GOT3 (cell line): ENCODE data around the gene FAM200B.
"Not testable (repeated sequence)": the region's sequence is repeated elsewhere in the genome, so short reads cannot be mapped to it uniquely, and the experiment has no call there.

Experiments used
- DNase-seq: peaks from one replicate; lab custom pipeline; 2025; ENCODE audit warnings: mixed read lengths; lab: John Stamatoyannopoulos, UW

Gene FAM200B

GRCh38 chr4:15695729-15696128, 14.1 kb downstream of the FAM200B start:
- DNase-seq, result no peak

GRCh38 chr4:15696866-15697265, 15.2 kb downstream of the FAM200B start:
- DNase-seq, result no peak

- peak; percentile 6 for DNase-seq
Observed at GRCh38 chr4:15702941-15703403, 21.3 kb downstream of the FAM200B start, which contains the start of gene BST1. TSS of gene BST1 (plus strand) at chr4:15703065. CDS start at chr4:15703145, 80 bp downstream.

GRCh38 chr4:15703439-15703838, 21.8 kb downstream of the FAM200B start:
- no peak for DNase-seq

GRCh38 chr4:15704129-15704528, 22.5 kb downstream of the FAM200B start:
- DNase-seq, result no peak

- no peak for DNase-seq
Observed at GRCh38 chr4:15706646-15707362, 25.2 kb downstream of the FAM200B start.

GRCh38 chr4:15707363-15707715, 25.7 kb downstream of the FAM200B start:
- DNase-seq, result no peak

GRCh38 chr4:15711762-15712161, 30.1 kb downstream of the FAM200B start:
- no peak for DNase-seq

GRCh38 chr4:15712214-15712613, 30.6 kb downstream of the FAM200B start:
- DNase-seq, result no peak

- DNase-seq, result no peak
Observed at GRCh38 chr4:15714141-15714540, 32.5 kb downstream of the FAM200B start.

GRCh38 chr4:15714646-15715435, 33.2 kb downstream of the FAM200B start:
- DNase-seq, result no peak

- DNase-seq, result no peak
Observed at GRCh38 chr4:15716115-15716514, 34.5 kb downstream of the FAM200B start.

- no peak for DNase-seq
Observed at GRCh38 chr4:15717086-15717485, 35.5 kb downstream of the FAM200B start.

GRCh38 chr4:15717657-15718416, 36.2 kb downstream of the FAM200B start:
- no peak for DNase-seq

- DNase-seq, result no peak
Observed at GRCh38 chr4:15718465-15718864, 36.8 kb downstream of the FAM200B start.

GRCh38 chr4:15718959-15719358, 37.3 kb downstream of the FAM200B start:
- DNase-seq, result no peak

GRCh38 chr4:15719506-15719905, 37.9 kb downstream of the FAM200B start:
- DNase-seq, result no peak

- DNase-seq, result no peak
Observed at GRCh38 chr4:15720851-15721250, 39.2 kb downstream of the FAM200B start.

- DNase-seq, result no peak
Observed at GRCh38 chr4:15725608-15726007, 44.0 kb downstream of the FAM200B start.

GRCh38 chr4:15729910-15730533, 48.4 kb downstream of the FAM200B start:
- DNase-seq, result no peak

GRCh38 chr4:15733061-15733460, 51.4 kb downstream of the FAM200B start:
- DNase-seq, result not testable (repeated sequence)

GRCh38 chr4:15735536-15735935, 53.9 kb downstream of the FAM200B start:
- no peak for DNase-seq
